NCI-H1417 treated with DMSO at 0.1 percent for 48 hours (cell line): Measurements from ENCODE around the gene PVALEF.
A peak's percentile ranks its signal among the peaks of the same experiment; 100 is the strongest.
"Not testable (repeated sequence)": the region's sequence is repeated elsewhere in the genome, so short reads cannot be mapped to it uniquely, and the experiment has no call there.

Source experiments
- DNase-seq: peaks from one replicate; lab custom pipeline; 2025; lab: John Stamatoyannopoulos, UW

The PVALEF gene

DNA sequence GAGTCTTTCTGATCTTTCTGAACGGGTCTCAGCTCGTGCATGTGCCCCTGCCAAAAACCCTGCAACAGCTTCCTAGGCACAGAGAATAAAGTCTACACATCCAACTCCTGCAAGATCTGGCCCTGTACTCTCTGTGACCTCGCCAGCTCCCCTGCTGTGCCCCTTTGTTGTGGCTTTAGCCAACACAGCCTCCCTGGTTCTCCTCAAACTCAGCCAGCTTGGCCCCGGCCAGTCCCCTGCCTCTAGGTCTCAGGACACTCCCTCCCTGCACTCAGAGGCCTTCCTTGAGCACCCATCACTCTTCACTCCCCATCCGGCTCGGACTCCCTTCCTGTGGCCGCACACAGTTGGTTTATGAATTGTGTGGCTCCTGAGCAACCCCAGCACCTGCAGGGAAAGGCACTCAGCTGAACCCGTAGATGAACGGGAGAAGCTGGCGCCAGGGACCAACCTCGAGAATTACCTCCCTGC, 56.1 kb downstream of the PVALEF start:
- no peak for DNase-seq

DNA sequence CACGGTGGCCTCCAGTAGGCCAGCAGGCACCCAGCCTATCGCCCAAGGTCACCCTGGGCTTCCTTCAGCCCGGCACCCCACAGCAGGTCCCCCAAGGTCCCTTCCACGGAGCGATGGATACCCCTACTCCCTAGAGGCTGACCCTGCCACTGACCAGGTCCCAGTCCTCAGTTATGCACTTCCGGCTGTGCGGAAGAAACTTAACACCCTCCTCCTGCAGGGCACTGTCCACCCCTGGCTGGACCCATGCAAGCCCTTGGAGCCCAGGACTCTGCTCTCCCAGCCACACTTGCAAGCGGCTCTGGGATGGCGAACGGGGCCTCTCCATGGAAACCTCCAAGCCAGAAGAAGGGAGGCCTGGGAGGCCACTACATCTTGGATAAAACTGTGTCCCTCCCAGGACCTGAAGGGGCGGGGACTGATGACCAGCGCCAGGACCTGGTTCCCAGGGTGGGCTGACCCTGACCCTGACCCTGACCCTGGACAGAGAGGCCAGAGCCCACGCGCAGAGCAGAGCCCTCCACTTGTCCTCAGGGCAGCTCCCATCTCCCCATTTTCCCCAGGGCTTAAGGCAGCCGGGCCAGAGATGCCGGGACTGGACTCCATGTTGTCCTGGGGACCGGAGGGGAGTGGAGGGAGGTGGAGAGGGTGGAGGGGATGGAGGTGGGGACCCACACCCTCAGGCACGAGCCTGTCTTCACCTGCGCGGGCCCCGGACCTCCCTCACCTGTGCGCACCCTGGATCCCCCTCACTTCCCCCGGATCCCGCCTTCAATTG, 56.7 kb downstream of the PVALEF start:
- no peak for DNase-seq

DNA sequence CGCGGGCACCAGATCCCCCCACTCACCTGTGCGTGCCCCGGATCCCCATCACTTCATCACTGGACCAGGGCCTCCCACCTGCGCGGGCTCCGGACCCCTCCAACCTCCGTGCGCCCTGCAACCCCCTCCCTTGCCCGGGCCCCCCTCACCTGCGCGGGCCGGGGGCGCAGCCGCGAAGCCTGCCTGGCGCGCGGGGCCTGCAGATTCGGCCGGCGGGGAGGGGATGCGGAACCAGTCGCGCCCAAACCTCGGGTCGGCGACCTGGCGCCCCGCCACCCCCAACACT, 57.3 kb downstream of the PVALEF start:
- DNase-seq, result no peak

GRCh38 chr17:81222906-81223761, 57.8 kb downstream of the PVALEF start, which contains the start of gene CEP131:
Gene CEP131, minus strand, starts transcription at chr17:81222965. Its CDS starts 2,909 bp downstream, at chr17:81220056.
- peak; percentile 89 for DNase-seq

- peak; percentile 10 for DNase-seq
These were observed 58.4 kb downstream of the PVALEF start for GRCh38 chr17:81223762-81224130.

GRCh38 chr17:81227630-81228029, 62.3 kb downstream of the PVALEF start:
- DNase-seq, result not testable (repeated sequence)

- DNase-seq, result no peak
These were observed 63.1 kb downstream of the PVALEF start for GRCh38 chr17:81228420-81228819.

GRCh38 chr17:81228834-81229665, 63.7 kb downstream of the PVALEF start:
- DNase-seq, result no peak

DNA sequence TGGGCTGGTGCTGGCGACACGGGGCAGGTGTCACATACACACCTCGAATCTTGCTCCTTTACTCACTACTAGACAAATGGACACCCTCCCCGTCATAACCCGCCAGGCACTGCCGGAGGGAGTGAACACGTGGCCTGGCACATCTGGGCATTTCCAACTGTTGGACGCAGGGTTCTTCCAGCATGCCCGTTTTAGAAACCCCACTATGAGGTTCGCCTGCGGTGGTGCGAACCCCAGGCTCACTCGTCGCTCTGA, 64.3 kb downstream of the PVALEF start:
- DNase-seq, result no peak

DNA sequence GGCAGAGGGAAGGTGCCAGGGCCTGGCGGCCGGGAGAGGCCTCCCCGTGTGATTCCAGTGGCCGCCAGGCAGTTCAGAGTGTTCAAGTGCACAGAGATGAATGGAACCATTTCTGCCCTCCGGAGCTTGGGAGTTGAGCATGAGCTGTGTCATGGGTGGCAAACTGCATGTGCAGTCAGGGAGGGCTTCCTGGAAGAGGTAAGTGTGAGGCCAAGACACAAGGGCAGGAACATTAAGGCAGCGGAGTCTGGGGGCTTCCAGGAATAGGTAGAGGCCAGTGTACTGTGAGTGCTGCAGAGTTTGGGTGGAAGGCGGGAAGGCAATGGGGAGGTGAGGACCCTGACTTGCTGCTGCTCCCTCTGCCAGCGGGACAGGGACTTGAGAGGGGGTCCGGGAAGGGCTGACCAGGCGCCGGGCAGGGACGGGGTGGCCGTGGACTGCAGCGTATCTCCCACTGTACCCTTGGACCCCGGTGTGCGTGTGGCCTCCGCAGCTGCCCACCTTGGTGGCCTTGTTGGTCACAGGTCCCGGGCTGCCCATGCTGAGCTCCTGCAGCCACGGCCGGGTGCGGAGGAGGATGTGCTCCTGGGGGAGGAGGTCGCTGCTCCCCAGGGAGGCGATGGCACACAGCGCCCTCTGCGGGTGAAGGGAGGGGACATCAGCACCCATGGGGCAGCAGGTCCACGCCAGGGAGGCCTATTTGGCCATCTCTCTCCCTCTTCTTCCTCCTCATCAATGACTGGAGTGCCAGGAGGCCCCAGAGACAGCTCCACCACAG, 64.9 kb downstream of the PVALEF start:
- no peak for DNase-seq

DNA sequence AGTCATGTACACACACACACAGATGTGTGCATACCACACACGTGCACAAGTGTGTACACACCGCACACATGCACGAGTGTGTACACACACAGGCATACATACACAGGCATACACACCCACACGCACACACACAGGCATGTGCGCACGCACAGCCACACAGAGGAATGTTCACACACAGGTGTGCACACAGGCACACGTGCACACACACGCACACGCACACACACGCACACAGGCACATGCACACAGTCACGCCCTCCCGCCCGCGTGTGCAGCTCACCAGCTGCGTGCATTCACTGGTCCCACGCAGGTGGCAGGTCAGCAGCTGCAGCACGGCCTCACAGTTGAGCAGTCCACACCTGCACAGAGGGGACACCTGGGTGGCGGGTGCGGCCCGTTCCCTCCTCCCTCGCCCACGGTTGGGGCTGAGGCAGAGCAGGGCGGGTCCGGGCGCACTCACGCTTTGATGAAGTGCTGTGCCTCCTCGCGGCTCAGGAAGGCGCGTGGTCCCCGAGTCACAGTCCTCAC, 65.9 kb downstream of the PVALEF start:
- DNase-seq, result no peak

- no peak for DNase-seq
These were observed 66.7 kb downstream of the PVALEF start for GRCh38 chr17:81231766-81232581.
